ENCODE measurements around the gene CC2D1A.

The CC2D1A gene

GRCh38 chr19:13960863-13961784, 55.1 kb downstream of the CC2D1A start:
- no peak overlapping the region for H3K4me3 ChIP-seq (replicated peaks; ENCODE audit: low read depth, low read length)
- TF ChIP-seq, protein P1, sequence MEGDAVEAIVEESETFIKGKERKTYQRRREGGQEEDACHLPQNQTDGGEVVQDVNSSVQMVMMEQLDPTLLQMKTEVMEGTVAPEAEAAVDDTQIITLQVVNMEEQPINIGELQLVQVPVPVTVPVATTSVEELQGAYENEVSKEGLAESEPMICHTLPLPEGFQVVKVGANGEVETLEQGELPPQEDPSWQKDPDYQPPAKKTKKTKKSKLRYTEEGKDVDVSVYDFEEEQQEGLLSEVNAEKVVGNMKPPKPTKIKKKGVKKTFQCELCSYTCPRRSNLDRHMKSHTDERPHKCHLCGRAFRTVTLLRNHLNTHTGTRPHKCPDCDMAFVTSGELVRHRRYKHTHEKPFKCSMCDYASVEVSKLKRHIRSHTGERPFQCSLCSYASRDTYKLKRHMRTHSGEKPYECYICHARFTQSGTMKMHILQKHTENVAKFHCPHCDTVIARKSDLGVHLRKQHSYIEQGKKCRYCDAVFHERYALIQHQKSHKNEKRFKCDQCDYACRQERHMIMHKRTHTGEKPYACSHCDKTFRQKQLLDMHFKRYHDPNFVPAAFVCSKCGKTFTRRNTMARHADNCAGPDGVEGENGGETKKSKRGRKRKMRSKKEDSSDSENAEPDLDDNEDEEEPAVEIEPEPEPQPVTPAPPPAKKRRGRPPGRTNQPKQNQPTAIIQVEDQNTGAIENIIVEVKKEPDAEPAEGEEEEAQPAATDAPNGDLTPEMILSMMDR (IDR thresholded peaks at IDR 0.05; ENCODE audit: low read depth, low read length, missing control alignments): no peak
- no peak for DNase-seq (ENCODE audit: extremely low read depth, low read depth)

GRCh38 chr19:13961826-13962698, 56.1 kb downstream of the CC2D1A start:
- DNase-seq (ENCODE audit: extremely low read depth, low read depth): no peak
- no peak overlapping the region for H3K4me3 ChIP-seq (replicated peaks; ENCODE audit: low read depth, low read length)
- TF ChIP-seq, protein P1 (IDR thresholded peaks at IDR 0.05; ENCODE audit: low read depth, low read length, missing control alignments): no peak

DNA sequence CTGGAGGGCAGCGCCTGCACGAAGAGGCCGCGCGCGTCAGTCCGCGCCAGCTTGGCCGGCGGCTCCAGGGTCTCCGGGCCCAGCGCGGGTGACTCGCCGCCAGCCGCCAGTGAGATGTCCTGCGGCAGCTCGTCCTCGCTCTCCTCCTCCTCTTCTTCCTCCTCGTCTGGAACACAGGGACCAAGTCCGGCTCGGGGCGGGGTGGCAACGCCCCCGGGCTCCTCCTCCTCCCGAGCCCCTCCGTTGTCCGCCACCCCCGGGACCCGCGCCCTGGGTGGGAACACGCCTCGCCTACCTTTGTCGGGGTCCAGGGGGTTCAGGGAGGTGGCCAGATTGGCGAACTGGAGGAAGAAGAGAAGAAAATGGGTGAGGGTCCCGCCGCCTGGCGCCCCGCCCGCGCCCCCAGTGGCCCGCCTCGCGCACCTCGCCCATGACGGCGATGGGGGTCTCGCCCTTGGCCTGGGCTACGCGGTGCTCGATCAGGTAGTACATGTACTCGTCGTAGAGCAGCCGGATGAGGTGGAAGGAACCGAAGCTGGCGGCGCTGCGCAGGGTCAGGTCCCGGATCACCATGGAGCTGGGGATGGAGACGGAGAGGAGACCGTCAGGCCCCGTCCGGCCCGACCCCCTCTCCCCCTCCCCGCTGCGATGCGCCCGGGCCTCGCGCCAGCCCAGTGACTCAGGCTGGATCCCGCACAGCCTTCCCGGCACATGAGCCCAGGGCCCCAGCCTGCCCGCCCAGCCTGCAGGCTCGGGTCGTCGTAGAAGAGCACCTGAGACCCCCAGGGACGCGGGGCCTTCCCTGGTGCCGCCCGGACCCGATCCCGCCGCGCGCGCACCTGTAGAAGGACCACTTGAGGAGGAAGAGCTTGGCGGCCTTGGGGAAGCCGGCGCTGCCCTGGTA, 57.0 kb downstream of the CC2D1A start:
- no peak for DNase-seq (ENCODE audit: extremely low read depth, low read depth)
- H3K4me3 ChIP-seq (replicated peaks; ENCODE audit: low read depth, low read length): no peak overlapping the region
- TF ChIP-seq, protein P1 (IDR thresholded peaks at IDR 0.05; ENCODE audit: low read depth, low read length, missing control alignments): no peak

- TF ChIP-seq, protein P1 (IDR thresholded peaks at IDR 0.05; ENCODE audit: low read depth, low read length, missing control alignments): no peak
- DNase-seq (ENCODE audit: extremely low read depth, low read depth): no peak
- no peak overlapping the region for H3K4me3 ChIP-seq (replicated peaks; ENCODE audit: low read depth, low read length)
Measured at GRCh38 chr19:13963603-13964105, 57.7 kb downstream of the CC2D1A start.

- H3K4me3 ChIP-seq (replicated peaks; ENCODE audit: low read depth, low read length): no peak overlapping the region
- no peak for DNase-seq (ENCODE audit: extremely low read depth, low read depth)
- TF ChIP-seq, protein P1 (IDR thresholded peaks at IDR 0.05; ENCODE audit: low read depth, low read length, missing control alignments): no peak
Measured at GRCh38 chr19:13964776-13965175, 58.8 kb downstream of the CC2D1A start.

DNA sequence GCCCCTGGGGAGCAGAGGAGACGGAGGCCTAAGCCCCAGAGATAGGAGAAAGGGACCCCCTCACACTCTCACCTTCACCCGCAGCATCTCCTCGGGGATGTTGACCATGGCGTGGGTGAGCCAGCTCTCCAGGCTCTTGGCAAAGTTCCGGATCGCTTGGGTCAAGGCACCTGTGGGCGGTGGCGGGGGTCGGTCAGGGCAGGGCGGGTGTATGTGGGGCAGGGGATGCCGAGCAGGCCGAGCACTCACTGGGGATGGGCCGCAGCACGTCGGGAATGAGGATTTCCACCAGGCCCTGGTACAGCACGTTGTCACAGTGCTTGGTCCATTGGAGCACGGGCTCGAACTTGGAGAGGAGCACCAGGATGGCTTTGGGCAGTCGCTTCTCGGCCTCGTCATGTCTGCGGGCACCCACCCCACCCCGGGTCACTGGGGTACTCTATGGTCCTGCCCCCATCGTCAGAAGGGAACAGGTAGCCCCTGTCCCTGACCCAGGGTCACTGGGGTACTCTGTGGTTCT, 59.4 kb downstream of the CC2D1A start:
- H3K4me3 ChIP-seq (replicated peaks; ENCODE audit: low read depth, low read length): no peak overlapping the region
- TF ChIP-seq, protein P1 (IDR thresholded peaks at IDR 0.05; ENCODE audit: low read depth, low read length, missing control alignments): no peak
- no peak for DNase-seq (ENCODE audit: extremely low read depth, low read depth)
